Erythroblast (primary cell): ENCODE results near the gene ZC3H15.

ENCODE experiments used
- GATA1 ChIP-seq: IDR thresholded peaks from 2 replicates; pipeline ENCODE4 v1.6.1; 2011; ENCODE audit warnings: low read depth, mild to moderate bottlenecking, control low read depth, low read length, moderate library complexity
- POLR2A ChIP-seq: IDR thresholded peaks from 2 replicates; pipeline ENCODE4 v1.6.1; 2011; ENCODE audit warnings: mild to moderate bottlenecking, low read length

- TF ChIP-seq POLR2A: no peak
- TF ChIP-seq GATA1: no peak
Measured at GRCh38 chr2:186532891-186533290, 46.8 kb downstream of the ZC3H15 start.
